Measurements from ENCODE around the gene ZP2. TPM values are rescaled to one million over a fixed set of nuclear protein-coding genes. Genes with fewer than 3 reads are reported as not detected.
A peak's percentile ranks its signal among the peaks of the same experiment; 100 is the strongest.

The ZP2 gene
- total and polyA plus RNA-seq, 9 of the 15 experiments (the other 6 are each of a cell fraction or from before 2014, with no cell fraction given) = not detected

GRCh38 chr16:21166561-21166961 lies 44.8 kb downstream of the ZP2 start:
- 72% methylated on average over 7 of the region's 9 CpGs for WGBS (ENCODE audit: insufficient coverage, low coverage, missing lambda C conversion rate)
- CTCF ChIA-PET (ENCODE audit: low intra/inter-chr PET ratio) = no interaction called here
- DNase-seq (ENCODE audit: extremely low read depth in 1 of 4, low spot score in 3 of 4) (peak in 1 of 4 experiments; percentile 13), FAIRE-seq (no peak), ATAC-seq (peak; percentile 46; the same call in 2 of the 3 replicates)
- Histone ChIP-seq H3K4me1 (replicated peaks in 1 of 2; ENCODE audit: control insufficient read depth in 2 of 2, insufficient read depth in 2 of 2, low read length in 2 of 2) (peaks cover 0 to 7% of the 10 kb centered on the region in 2 experiments; a peak in 2 of 5 replicates), H3K9me3 (replicated peaks; ENCODE audit: control insufficient read depth, insufficient read depth, low read depth, low read length) (no peaks in the 10 kb centered on the region), H3K4me3 (no peak overlapping the region), H4K20me1 (replicated peaks; ENCODE audit: control insufficient read depth, insufficient read depth, low read length) (no peaks in the 10 kb centered on the region), H3K9ac (ENCODE audit: insufficient read depth in 1 of 2, low read depth in 2 of 2, low read length in 2 of 2) (no peak overlapping the region), H2AFZ (ENCODE audit: low read depth, low read length) (no peak overlapping the region), H3K27me3 (ENCODE audit: control insufficient read depth in 2 of 2, insufficient read depth in 2 of 2, low read length in 2 of 2) (no peaks in the 10 kb centered on the region), H3K9me1 (ENCODE audit: control insufficient read depth, insufficient read depth, low read length) (peaks cover 3% of the 10 kb centered on the region), H3K36me3 (ENCODE audit: control insufficient read depth, insufficient read depth, low read length) (peaks cover 33% of the 10 kb centered on the region), H3K27ac (ENCODE audit: extremely low read depth, low read depth, low read length) (no peak overlapping the region), H3K79me2 (ENCODE audit: control insufficient read depth, insufficient read depth, low read length) (no peaks in the 10 kb centered on the region), H3K4me2 (ENCODE audit: insufficient read depth, low read length) (no peak overlapping the region)
- POLR2A ChIA-PET = interaction anchor here (0.6 kb wide), 1 partner anchor 654 kb away, joined by 3 read pairs; no protein-coding TSS in a partner anchor
- no TSS peak for BruUV-seq (replicated peaks)
- intact Hi-C loops (cut with micrococcal nuclease) (no loop called here), in situ Hi-C loops (cut with MboI) (no loop called here)
- TF ChIP-seq POLR2H (tag; IDR thresholded peaks at IDR 0.05; ENCODE audit: low read depth) (no peak), FOSL1 (tag; conservative IDR thresholded peaks at IDR 0.05) (no peak), ATF2 (CRISPR knock-in tag; IDR thresholded peaks at IDR 0.05) (no peak), CHD7 (IDR thresholded peaks at IDR 0.05; ENCODE audit: low read depth, low read length) (no peak), EWSR1 (IDR thresholded peaks at IDR 0.05; ENCODE audit: borderline replicate concordance, low read depth, partially characterized antibody) (no peak)
